ENCODE data around the gene LIMD2. TPM values are rescaled to one million over a fixed set of nuclear protein-coding genes. Genes with fewer than 3 reads are reported as not detected.

LIMD2 gene
- polyA plus RNA-seq, 1 of the 3 experiments (the other 2 are of a cell fraction): 78.0 TPM

GRCh38 chr17:63681530-63681929 is 18.4 kb downstream of the LIMD2 start:
- WGBS (ENCODE audit: low lambda C conversion rate): 88% methylated on average over 8 of the region's 8 CpGs
- H3K36me3 ChIP-seq (replicated peaks in 1 of 2; ENCODE audit: control insufficient read depth in 1 of 2, insufficient read depth in 2 of 2, low read length in 1 of 2): peaks cover 26 to 47% of the 10 kb centered on the region in 2 experiments
- peaks cover under 1% of the 10 kb centered on the region for H3F3A ChIP-seq (replicated peaks; ENCODE audit: insufficient read depth)
- no peaks in the 10 kb centered on the region for H3K9me2 ChIP-seq
- peaks cover 4 to 23% of the 10 kb centered on the region in 2 experiments for H3K4me1 ChIP-seq (ENCODE audit: control insufficient read depth in 1 of 2, insufficient read depth in 2 of 2, low read depth in 1 of 2, low read length in 1 of 2)
- H3K9me3 ChIP-seq: no peaks in the 10 kb centered on the region
- CTCF ChIA-PET: interaction anchor here (0.8 to 17.5 kb wide), 6 partner anchors 10 to 256 kb away, joined by 3 to 233 read pairs (median 4); no protein-coding TSS in a partner anchor
- no peaks in the 10 kb centered on the region for H4K20me1 ChIP-seq (ENCODE audit: insufficient read depth)
- no peaks in the 10 kb centered on the region for H3K79me2 ChIP-seq (ENCODE audit: insufficient read depth)
- no peak for DNase-seq
- POLR2A ChIA-PET: interaction anchor here (1.2 to 1.5 kb wide), 2 partner anchors 13 to 14 kb away, joined by 3 to 4 read pairs; no protein-coding TSS in a partner anchor
- H3K4me3 ChIP-seq (ENCODE audit: low read depth in 2 of 2, low read length in 1 of 2): no peak overlapping the region
- H3K9ac ChIP-seq: no peak overlapping the region
- H3K4me2 ChIP-seq: no peak overlapping the region
- no peaks in the 10 kb centered on the region for H3K27me3 ChIP-seq (ENCODE audit: insufficient read depth)
- TF ChIP-seq TCF12 (IDR thresholded peaks at IDR 0.05): no peak
- TF ChIP-seq FOXM1 (IDR thresholded peaks at IDR 0.05; ENCODE audit: low read depth): no peak
- no peak for TF ChIP-seq EZH2phosphoT487 (IDR thresholded peaks at IDR 0.05; ENCODE audit: borderline replicate concordance, low read depth)
- TF ChIP-seq ELF1 (IDR thresholded peaks at IDR 0.05): no peak
- TF ChIP-seq POLR2AphosphoS5 (IDR thresholded peaks at IDR 0.05; ENCODE audit: low read depth, low read length): no peak
- TF ChIP-seq SMC3 (IDR thresholded peaks at IDR 0.05; ENCODE audit: low read depth, low read length): no peak
- no peak for TF ChIP-seq CHD2 (IDR thresholded peaks at IDR 0.05; ENCODE audit: low read length, partially characterized antibody)
- TF ChIP-seq PBX3 (IDR thresholded peaks at IDR 0.05): no peak
- TF ChIP-seq USF2 (IDR thresholded peaks at IDR 0.05; ENCODE audit: borderline replicate concordance, low read depth, low read length): no peak
- no peak for TF ChIP-seq USF1 (IDR thresholded peaks at IDR 0.05; ENCODE audit: borderline replicate concordance, low read depth)
- no peak for TF ChIP-seq TAF1 (IDR thresholded peaks at IDR 0.05; ENCODE audit: borderline replicate concordance, low read depth, low read length)
- TF ChIP-seq MAX (IDR thresholded peaks at IDR 0.05; ENCODE audit: low read depth): no peak
- TF ChIP-seq CTCF (IDR thresholded peaks at IDR 0.05): no peak
- TF ChIP-seq NFIC (IDR thresholded peaks at IDR 0.05; ENCODE audit: borderline replicate concordance): no peak
- TF ChIP-seq RCOR1 (IDR thresholded peaks at IDR 0.05; ENCODE audit: low read length): no peak
- no peak overlapping the region for H2AFZ ChIP-seq (ENCODE audit: low read depth)
- peak overlapping the region in 1 of 2 experiments; percentile 1; a peak in 1 of 4 replicates for H3K27ac ChIP-seq (ENCODE audit: low read depth in 2 of 2, low read length in 1 of 2)

All from SK-N-SH (cell line).